ENCODE results near the gene PODN. TPM values are rescaled to one million over a fixed set of nuclear protein-coding genes. Genes with fewer than 3 reads are reported as not detected.
A peak's percentile ranks its signal among the peaks of the same experiment; 100 is the strongest.

Gene PODN
- total RNA-seq, 1 donor: 52.8 TPM

DNA sequence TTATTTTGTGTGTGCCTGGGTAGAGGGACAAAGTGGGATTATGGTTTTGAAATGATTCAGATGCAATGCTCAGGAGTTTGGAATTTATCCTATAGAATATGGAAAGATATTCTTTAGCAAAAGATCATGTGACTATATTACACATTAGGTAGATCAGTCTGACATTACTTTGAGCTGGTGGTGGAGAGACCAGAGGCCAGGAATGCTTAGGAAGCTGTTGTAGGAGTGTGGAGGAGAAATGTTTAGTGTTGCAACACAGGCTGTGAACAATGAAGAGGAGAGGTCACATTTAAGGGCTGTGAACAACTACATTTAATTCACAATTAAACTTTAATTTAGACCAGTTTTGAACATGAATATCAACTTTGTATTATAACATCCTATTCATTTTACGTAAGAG lies 45.3 kb upstream of the PODN start:
- Histone ChIP-seq H2AFZ (ENCODE audit: low read length) (no peak overlapping the region), H3K27ac (ENCODE audit: low read depth, low read length) (no peak overlapping the region), H3K9me3 (ENCODE audit: low read depth, low read length) (no peaks in the 10 kb centered on the region), H3K4me1 (ENCODE audit: insufficient read depth, low read length) (peaks cover 12% of the 10 kb centered on the region), H3K79me2 (ENCODE audit: insufficient read depth, low read length) (peaks cover 54% of the 10 kb centered on the region), H3K27me3 (ENCODE audit: insufficient read depth, low read length) (no peaks in the 10 kb centered on the region), H3K4me2 (ENCODE audit: insufficient read depth, low read length) (peak overlapping the region; percentile 80), H3K36me3 (ENCODE audit: insufficient read depth, low read length) (no peaks in the 10 kb centered on the region), H3K4me3 (ENCODE audit: insufficient read depth, low read length) (no peak overlapping the region), H4K20me1 (ENCODE audit: insufficient read depth, low read length) (no peaks in the 10 kb centered on the region)
- no peak for TF ChIP-seq CTCF (IDR thresholded peaks at IDR 0.05; ENCODE audit: extremely low read depth, low read depth, low read length)
- DNase-seq (ENCODE audit: insufficient read length, low spot score, missing footprints): peak; percentile 0

DNA sequence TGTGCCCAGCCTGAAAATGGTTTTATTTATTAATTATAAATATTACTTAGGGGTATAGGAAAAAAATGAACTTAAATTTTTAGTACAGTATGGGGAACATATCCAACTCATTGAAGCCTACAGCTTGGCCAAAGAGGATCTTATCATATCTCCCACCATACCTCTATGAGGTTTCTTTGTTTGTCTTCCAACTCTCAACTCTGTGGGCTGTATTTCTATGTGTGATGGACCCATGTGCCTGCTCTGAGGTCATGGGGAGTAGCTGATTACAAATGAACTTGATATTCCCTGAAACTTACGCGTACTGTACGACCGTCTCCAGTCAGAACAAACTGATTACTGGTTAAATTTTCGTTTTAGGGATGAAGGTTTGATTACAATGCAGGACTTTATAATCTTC lies 41.4 kb upstream of the PODN start:
- no peak for DNase-seq (ENCODE audit: insufficient read length, low spot score, missing footprints)
- H3K27ac ChIP-seq (ENCODE audit: low read depth, low read length): no peak overlapping the region
- no peak overlapping the region for H3K4me3 ChIP-seq (ENCODE audit: insufficient read depth, low read length)
- no peak overlapping the region for H2AFZ ChIP-seq (ENCODE audit: low read length)
- H3K4me2 ChIP-seq (ENCODE audit: insufficient read depth, low read length): no peak overlapping the region
- peaks cover 18% of the 10 kb centered on the region for H3K4me1 ChIP-seq (ENCODE audit: insufficient read depth, low read length)
- H4K20me1 ChIP-seq (ENCODE audit: insufficient read depth, low read length): no peaks in the 10 kb centered on the region
- H3K9me3 ChIP-seq (ENCODE audit: low read depth, low read length): no peaks in the 10 kb centered on the region
- H3K27me3 ChIP-seq (ENCODE audit: insufficient read depth, low read length): no peaks in the 10 kb centered on the region
- TF ChIP-seq CTCF (IDR thresholded peaks at IDR 0.05; ENCODE audit: extremely low read depth, low read depth, low read length): no peak
- peaks cover 67% of the 10 kb centered on the region for H3K79me2 ChIP-seq (ENCODE audit: insufficient read depth, low read length)
- H3K36me3 ChIP-seq (ENCODE audit: insufficient read depth, low read length): no peaks in the 10 kb centered on the region

- Histone ChIP-seq H4K20me1 (ENCODE audit: insufficient read depth, low read length) (no peaks in the 10 kb centered on the region), H3K27ac (ENCODE audit: low read depth, low read length) (no peak overlapping the region), H3K4me1 (ENCODE audit: insufficient read depth, low read length) (peaks cover 12% of the 10 kb centered on the region), H3K9me3 (ENCODE audit: low read depth, low read length) (no peaks in the 10 kb centered on the region), H3K27me3 (ENCODE audit: insufficient read depth, low read length) (no peaks in the 10 kb centered on the region), H3K79me2 (ENCODE audit: insufficient read depth, low read length) (peaks cover 64% of the 10 kb centered on the region), H3K4me2 (ENCODE audit: insufficient read depth, low read length) (no peak overlapping the region), H2AFZ (ENCODE audit: low read length) (no peak overlapping the region), H3K4me3 (ENCODE audit: insufficient read depth, low read length) (no peak overlapping the region), H3K36me3 (ENCODE audit: insufficient read depth, low read length) (no peaks in the 10 kb centered on the region)
- DNase-seq (ENCODE audit: insufficient read length, low spot score, missing footprints): no peak
- TF ChIP-seq CTCF (IDR thresholded peaks at IDR 0.05; ENCODE audit: extremely low read depth, low read depth, low read length): peak; percentile 13
Measured at GRCh38 chr1:53022179-53022578, 39.8 kb upstream of the PODN start.

- TF ChIP-seq CTCF (IDR thresholded peaks at IDR 0.05; ENCODE audit: extremely low read depth, low read depth, low read length): no peak
- peaks cover 57% of the 10 kb centered on the region for H3K79me2 ChIP-seq (ENCODE audit: insufficient read depth, low read length)
Measured at GRCh38 chr1:53023546-53023945, 38.5 kb upstream of the PODN start.

More at GRCh38 chr1:53023546-53023945, 38.5 kb upstream of the PODN start:
- Histone ChIP-seq H3K36me3 (ENCODE audit: insufficient read depth, low read length) (no peaks in the 10 kb centered on the region), H3K4me2 (ENCODE audit: insufficient read depth, low read length) (no peak overlapping the region), H3K27me3 (ENCODE audit: insufficient read depth, low read length) (no peaks in the 10 kb centered on the region), H3K4me1 (ENCODE audit: insufficient read depth, low read length) (peaks cover 12% of the 10 kb centered on the region), H2AFZ (ENCODE audit: low read length) (no peak overlapping the region), H3K4me3 (ENCODE audit: insufficient read depth, low read length) (no peak overlapping the region), H3K9me3 (ENCODE audit: low read depth, low read length) (no peaks in the 10 kb centered on the region), H4K20me1 (ENCODE audit: insufficient read depth, low read length) (no peaks in the 10 kb centered on the region), H3K27ac (ENCODE audit: low read depth, low read length) (no peak overlapping the region)
- DNase-seq (ENCODE audit: insufficient read length, low spot score, missing footprints): no peak

Measured in osteoblast (primary cell).